Sigmoid colon (tissue), 7 donors: ENCODE results near the gene LMBR1. TPM values are rescaled to one million over a fixed set of nuclear protein-coding genes. Genes with fewer than 3 reads are reported as not detected.

Experiments used
- DNase-seq: peaks from one replicate; pipeline ENCODE4 v3.0.0-alpha.2; 2019
- H3K27ac ChIP-seq, 4 donors: fragments of 200-600 bp; sonication (generic); one replicate each; pipeline ENCODE4 v1.5.1; 2016 to 2019; ENCODE audit warnings: mild to moderate bottlenecking in 1 of 4
- H3K27me3 ChIP-seq, 3 donors: fragments of 200-600 bp; sonication (generic); one replicate each; pipeline ENCODE4 v1.5.1; 2019; ENCODE audit warnings: mild to moderate bottlenecking in 1 of 3
- H3K36me3 ChIP-seq, 4 donors: fragments of 200-600 bp; sonication (generic); one replicate each; pipeline ENCODE4 v1.5.1; 2016 to 2019
- H3K4me1 ChIP-seq, 4 donors: fragments of 200-600 bp; sonication (generic); one replicate each; pipeline ENCODE4 v1.5.1; 2017 to 2019
- H3K4me3 ChIP-seq, 4 donors: fragments of 200-600 bp; sonication (generic); one replicate each; pipeline ENCODE4 v1.5.1; 2017 to 2019; ENCODE audit warnings: mild to moderate bottlenecking in 2 of 4, moderate library complexity in 1 of 4
- H3K9me3 ChIP-seq, 4 donors: fragments of 200-600 bp in 3 of 4; sonication (generic) in 3 of 4; one replicate each; pipeline versions ENCODE4 v1.5.1 to v1.6.1; 2013 to 2019
- EP300 ChIP-seq, 4 donors: sonication (generic); formaldehyde crosslinking; IDR thresholded peaks; one replicate each; pipeline ENCODE4 v1.6.1; 2017; ENCODE audit warnings: antibody characterized with exemption in 4 of 4
- POLR2A ChIP-seq, 2 donors: fragments of 450-650 bp; IDR thresholded peaks; one replicate each; pipeline ENCODE4 v1.6.1; 2016; ENCODE audit warnings: antibody characterized with exemption in 2 of 2, mild to moderate bottlenecking in 2 of 2, moderate library complexity in 2 of 2
- POLR2AphosphoS5 ChIP-seq, 4 donors: sonication (generic); formaldehyde crosslinking; IDR thresholded peaks; one replicate each; pipeline ENCODE4 v1.6.1; 2017; ENCODE audit warnings: antibody characterized with exemption in 4 of 4
- WGBS, 2 donors: extraction: QIAGEN DNeasy Blood & Tissue Kit; methylation state at CpG; one replicate each; pipeline ENCODE4 v1.1.7; 2013; 5-methylcytosine and 5-hydroxymethylcytosine counted together
- intact Hi-C: fragments of 100-400 bp; cut with DNase I; formaldehyde crosslinking; loops from one replicate; pipeline ENCODE4 v1.15.1; 2023
- polyA plus RNA-seq, 3 donors: library from polyadenylated mRNA; stranded (reverse); fragments of 200-250 nt; gene quantifications; one replicate each; pipeline ENCODE4 v1.2.3, GENCODE V29; 2013
- total RNA-seq, 4 donors: library from RNA; depleted of rRNA; stranded (reverse); fragments of >200 nt; gene quantifications; one replicate each; pipeline ENCODE4 v1.1.0, GENCODE V29; 2016
- TF ChIP-seq, protein P1 (sequence below), 4 experiments: fragments of 450-650 bp in 3 of 4; fragments of 200-600 bp in 1 of 4; IDR thresholded peaks; one replicate each; pipeline ENCODE4 v1.5.1; 2016 to 2019; ENCODE audit warnings: antibody characterized with exemption in 4 of 4, mild to moderate bottlenecking in 3 of 4, moderate library complexity in 2 of 4
- donor health status: healthy with polysubstance abuse.
- donor health status: Bipolar disorder and iron deficiency.
- donor health status: healthy.

Gene LMBR1
- total and polyA plus RNA-seq, 7 donors: 2.5 to 60.9 (median 43.9) TPM

DNA sequence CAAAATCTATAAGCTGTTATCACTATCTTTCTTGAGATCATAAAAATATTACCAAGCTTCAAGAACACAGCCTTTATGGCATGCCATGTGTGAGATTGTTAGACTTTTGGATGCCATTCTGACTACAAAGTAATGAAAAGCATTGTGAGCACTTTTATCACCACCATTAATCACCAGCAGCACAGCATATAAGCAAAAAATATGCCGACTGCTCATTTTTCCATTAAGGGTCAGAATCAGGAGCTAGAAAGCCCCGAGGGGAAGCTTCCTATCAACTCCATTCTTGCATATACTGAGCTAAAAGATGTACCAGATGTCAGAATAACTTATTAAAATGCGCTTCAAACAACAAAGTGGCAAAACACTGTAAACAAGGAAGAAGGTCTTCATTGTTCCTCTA is 114.3 kb downstream of the LMBR1 start:
- Histone ChIP-seq H3K4me1 (peaks cover 0 to 6% (median 2%) of the 10 kb centered on the region in 4 donors), H3K36me3 (no peaks in the 10 kb centered on the region), H3K4me3 (no peak overlapping the region), H3K27ac (no peak overlapping the region), H3K9me3 (peaks cover 0 to under 1% (median 0%) of the 10 kb centered on the region in 4 donors), H3K27me3 (no peaks in the 10 kb centered on the region)
- WGBS, 2 donors: 79 to 81% methylated on average over 3 of the region's 3 CpGs
- DNase-seq: no peak
- intact Hi-C loops: no loop called here
- TF ChIP-seq EP300 (IDR thresholded peaks at IDR 0.05) (no peak), POLR2A (IDR thresholded peaks at IDR 0.05) (no peak), POLR2AphosphoS5 (IDR thresholded peaks at IDR 0.05) (no peak)
- TF ChIP-seq, protein P1, sequence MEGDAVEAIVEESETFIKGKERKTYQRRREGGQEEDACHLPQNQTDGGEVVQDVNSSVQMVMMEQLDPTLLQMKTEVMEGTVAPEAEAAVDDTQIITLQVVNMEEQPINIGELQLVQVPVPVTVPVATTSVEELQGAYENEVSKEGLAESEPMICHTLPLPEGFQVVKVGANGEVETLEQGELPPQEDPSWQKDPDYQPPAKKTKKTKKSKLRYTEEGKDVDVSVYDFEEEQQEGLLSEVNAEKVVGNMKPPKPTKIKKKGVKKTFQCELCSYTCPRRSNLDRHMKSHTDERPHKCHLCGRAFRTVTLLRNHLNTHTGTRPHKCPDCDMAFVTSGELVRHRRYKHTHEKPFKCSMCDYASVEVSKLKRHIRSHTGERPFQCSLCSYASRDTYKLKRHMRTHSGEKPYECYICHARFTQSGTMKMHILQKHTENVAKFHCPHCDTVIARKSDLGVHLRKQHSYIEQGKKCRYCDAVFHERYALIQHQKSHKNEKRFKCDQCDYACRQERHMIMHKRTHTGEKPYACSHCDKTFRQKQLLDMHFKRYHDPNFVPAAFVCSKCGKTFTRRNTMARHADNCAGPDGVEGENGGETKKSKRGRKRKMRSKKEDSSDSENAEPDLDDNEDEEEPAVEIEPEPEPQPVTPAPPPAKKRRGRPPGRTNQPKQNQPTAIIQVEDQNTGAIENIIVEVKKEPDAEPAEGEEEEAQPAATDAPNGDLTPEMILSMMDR (IDR thresholded peaks at IDR 0.05): no peak

- no peak for DNase-seq
- Histone ChIP-seq H3K27ac (no peak overlapping the region), H3K27me3 (no peaks in the 10 kb centered on the region), H3K9me3 (peaks cover 0 to 2% (median 0%) of the 10 kb centered on the region in 4 donors), H3K4me3 (no peak overlapping the region), H3K4me1 (peaks cover 0 to 6% (median 2%) of the 10 kb centered on the region in 4 donors), H3K36me3 (no peaks in the 10 kb centered on the region)
- TF ChIP-seq EP300 (IDR thresholded peaks at IDR 0.05) (no peak), POLR2AphosphoS5 (IDR thresholded peaks at IDR 0.05) (no peak), POLR2A (IDR thresholded peaks at IDR 0.05) (no peak)
- TF ChIP-seq, protein P1 (IDR thresholded peaks at IDR 0.05): no peak
- intact Hi-C loops: no loop called here
- WGBS, 2 donors: 98 to 99% methylated on average over 3 of the region's 3 CpGs
Measured at GRCh38 chr7:156778201-156778600, 114.8 kb downstream of the LMBR1 start.

DNA sequence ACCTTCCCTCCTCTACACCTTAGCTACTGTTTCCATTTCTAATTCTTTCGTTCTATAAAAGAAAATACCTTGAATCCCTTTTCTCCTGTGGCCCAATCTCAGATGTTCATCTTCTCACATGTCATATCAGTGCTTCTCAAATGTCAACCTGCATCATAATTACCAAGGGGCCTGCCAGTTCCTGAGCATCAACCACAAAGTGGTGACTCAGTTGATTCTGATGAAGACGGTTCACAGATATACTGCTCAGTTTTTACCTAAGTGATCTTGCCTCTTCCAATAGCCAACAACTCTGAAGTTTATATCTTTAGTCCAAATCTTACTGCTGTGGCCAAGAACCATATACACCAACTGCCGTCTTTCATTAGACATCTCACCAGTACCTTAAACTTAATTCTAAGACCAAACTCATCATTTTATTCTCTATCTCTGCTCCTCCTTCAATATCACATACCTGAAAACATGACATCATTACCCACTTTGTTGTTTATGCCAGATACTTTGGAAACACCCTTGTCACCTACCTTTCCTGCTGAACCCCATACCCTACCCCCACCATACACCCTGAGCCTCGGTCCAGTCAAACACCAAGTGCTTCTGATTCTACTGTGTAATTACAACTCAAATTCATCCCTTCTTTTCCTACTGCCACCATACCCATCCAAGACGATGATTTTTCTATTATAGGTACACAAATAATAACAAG is 115.5 kb downstream of the LMBR1 start:
- H3K27ac ChIP-seq: no peak overlapping the region
- peaks cover 0 to 2% (median 0%) of the 10 kb centered on the region in 4 donors for H3K9me3 ChIP-seq
- H3K4me1 ChIP-seq: peaks cover 0 to 6% (median 2%) of the 10 kb centered on the region in 4 donors
- TF ChIP-seq EP300 (IDR thresholded peaks at IDR 0.05): no peak
- TF ChIP-seq, protein P1 (IDR thresholded peaks at IDR 0.05): no peak
- TF ChIP-seq POLR2A (IDR thresholded peaks at IDR 0.05): no peak
- no peak for TF ChIP-seq POLR2AphosphoS5 (IDR thresholded peaks at IDR 0.05)
- no peaks in the 10 kb centered on the region for H3K36me3 ChIP-seq
- no peak overlapping the region for H3K4me3 ChIP-seq
- no peaks in the 10 kb centered on the region for H3K27me3 ChIP-seq
- 86 to 93% methylated on average over 5 of the region's 5 CpGs for WGBS, 2 donors
- intact Hi-C loops: no loop called here
- DNase-seq: no peak

DNA sequence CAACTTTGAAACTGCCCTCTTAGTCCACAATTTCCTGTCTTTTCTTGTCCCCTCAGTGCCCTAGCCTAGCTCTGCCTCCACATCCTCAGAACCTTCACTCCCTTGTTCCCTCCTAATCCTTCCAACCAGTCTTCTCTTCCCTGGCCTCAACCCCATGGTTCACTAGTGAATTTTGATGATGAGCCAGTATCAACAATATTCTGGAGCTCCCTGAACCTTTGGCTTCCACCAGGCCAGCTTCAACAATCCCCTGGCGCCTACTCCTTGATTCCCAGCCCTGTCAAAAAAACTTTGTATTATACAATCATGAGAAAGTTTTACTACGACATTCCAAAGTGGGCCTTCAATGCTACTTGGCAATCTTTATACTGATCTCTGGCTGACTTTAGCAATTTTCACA is 116.5 kb downstream of the LMBR1 start:
- intact Hi-C loops: no loop called here
- no peak overlapping the region for H3K4me3 ChIP-seq
- H3K9me3 ChIP-seq: peaks cover 0 to 2% (median 0%) of the 10 kb centered on the region in 4 donors
- no peaks in the 10 kb centered on the region for H3K27me3 ChIP-seq
- no peak for DNase-seq
- WGBS, 2 donors: 91 to 94% methylated on average over 2 of the region's 2 CpGs
- TF ChIP-seq POLR2A (IDR thresholded peaks at IDR 0.05) (no peak), POLR2AphosphoS5 (IDR thresholded peaks at IDR 0.05) (no peak), EP300 (IDR thresholded peaks at IDR 0.05) (no peak)
- TF ChIP-seq, protein P1 (IDR thresholded peaks at IDR 0.05): no peak
- H3K4me1 ChIP-seq: peaks cover 0 to 6% (median 2%) of the 10 kb centered on the region in 4 donors
- no peak overlapping the region for H3K27ac ChIP-seq
- H3K36me3 ChIP-seq: no peaks in the 10 kb centered on the region
